PC-9 (cell line): Measurements from ENCODE around the gene TXNDC5.

Experiments used
- CTCF ChIP-seq: fragments of 200-600 bp; sonication (generic); conservative IDR thresholded peaks from 2 replicates; pipeline ENCODE4 v1.6.1; 2017; ENCODE audit warnings: mixed run types, antibody characterized with exemption, mild to moderate bottlenecking, moderate library complexity
- EZH2 ChIP-seq: fragments of 200-600 bp; sonication (generic); IDR thresholded peaks from 2 replicates; pipeline ENCODE4 v1.8.0; 2017; ENCODE audit warnings: antibody characterized with exemption, low read depth

GRCh38 chr6:7918403-7918802 lies 7.8 kb upstream of the TXNDC5 start:
- no peak for TF ChIP-seq CTCF
- no peak for TF ChIP-seq EZH2
